Right lung (tissue), 10 donors: ENCODE data around the gene DMD. TPM values are rescaled to one million over a fixed set of nuclear protein-coding genes. Genes with fewer than 3 reads are reported as not detected.
"Not testable (repeated sequence)": the region's sequence is repeated elsewhere in the genome, so short reads cannot be mapped to it uniquely, and the experiment has no call there.

Source experiments
- DNase-seq, 2 donors: peaks; one replicate each; pipeline ENCODE4 v3.0.0-alpha.2; 2013
- long read RNA-seq, 8 donors: transcript quantifications; one replicate each; lab custom pipeline, GENCODE V29; 2026
- polyA plus RNA-seq, 5 donors: library from polyadenylated mRNA; unstranded; fragments of 120-200 nt; gene quantifications; one replicate each; pipeline versions ENCODE4 v1.2.1 to v1.2.3, GENCODE V29; 2013; ENCODE audit warnings: inconsistent platforms in 1 of 5, low replicate concordance in 1 of 5; ENCODE audit not compliant: insufficient read length in 5 of 5, insufficient read depth in 1 of 5

The DMD gene
- 10 to 100 TPM; 46.8 to 79.3 (median 59.8) TPM for polyA plus RNA-seq
- long read RNA-seq, donor 1, full-length matches to known transcripts, result 9 of 24 reads
- long read RNA-seq, donor 1, partial matches to known transcripts, result 15 of 24 reads
- long read RNA-seq, donor 1, other reads (novel, unspliced or antisense), result 0 of 24 reads
- long read RNA-seq, donor 2, full-length matches to known transcripts, result 4 of 4 reads
- long read RNA-seq, donor 2, partial matches to known transcripts, result 0 of 4 reads
- long read RNA-seq, donor 2, other reads (novel, unspliced or antisense), result 0 of 4 reads
- long read RNA-seq, donor 3, full-length matches to known transcripts, result 3 of 3 reads
- long read RNA-seq, donor 3, partial matches to known transcripts, result 0 of 3 reads
- long read RNA-seq, donor 3, other reads (novel, unspliced or antisense), result 0 of 3 reads
- long read RNA-seq, donor 4, partial matches to known transcripts, result 0 of 2 reads
- long read RNA-seq, donor 4, other reads (novel, unspliced or antisense), result 0 of 2 reads
- long read RNA-seq, donor 5, full-length matches to known transcripts, result 5 of 42 reads
- long read RNA-seq, donor 5, partial matches to known transcripts, result 37 of 42 reads
- long read RNA-seq, donor 5, other reads (novel, unspliced or antisense), result 0 of 42 reads
- long read RNA-seq, donor 6, full-length matches to known transcripts, result 1 of 1 reads
- long read RNA-seq, donor 6, partial matches to known transcripts, result 0 of 1 reads
- long read RNA-seq, donor 6, other reads (novel, unspliced or antisense), result 0 of 1 reads
- long read RNA-seq, donor 7, full-length matches to known transcripts, result 5 of 12 reads
- long read RNA-seq, donor 7, partial matches to known transcripts, result 7 of 12 reads
- long read RNA-seq, donor 7, other reads (novel, unspliced or antisense), result 0 of 12 reads
- long read RNA-seq, donor 8, full-length matches to known transcripts, result 3 of 3 reads
- long read RNA-seq, donor 8, partial matches to known transcripts, result 0 of 3 reads
- long read RNA-seq, donor 8, other reads (novel, unspliced or antisense), result 0 of 3 reads

DNA sequence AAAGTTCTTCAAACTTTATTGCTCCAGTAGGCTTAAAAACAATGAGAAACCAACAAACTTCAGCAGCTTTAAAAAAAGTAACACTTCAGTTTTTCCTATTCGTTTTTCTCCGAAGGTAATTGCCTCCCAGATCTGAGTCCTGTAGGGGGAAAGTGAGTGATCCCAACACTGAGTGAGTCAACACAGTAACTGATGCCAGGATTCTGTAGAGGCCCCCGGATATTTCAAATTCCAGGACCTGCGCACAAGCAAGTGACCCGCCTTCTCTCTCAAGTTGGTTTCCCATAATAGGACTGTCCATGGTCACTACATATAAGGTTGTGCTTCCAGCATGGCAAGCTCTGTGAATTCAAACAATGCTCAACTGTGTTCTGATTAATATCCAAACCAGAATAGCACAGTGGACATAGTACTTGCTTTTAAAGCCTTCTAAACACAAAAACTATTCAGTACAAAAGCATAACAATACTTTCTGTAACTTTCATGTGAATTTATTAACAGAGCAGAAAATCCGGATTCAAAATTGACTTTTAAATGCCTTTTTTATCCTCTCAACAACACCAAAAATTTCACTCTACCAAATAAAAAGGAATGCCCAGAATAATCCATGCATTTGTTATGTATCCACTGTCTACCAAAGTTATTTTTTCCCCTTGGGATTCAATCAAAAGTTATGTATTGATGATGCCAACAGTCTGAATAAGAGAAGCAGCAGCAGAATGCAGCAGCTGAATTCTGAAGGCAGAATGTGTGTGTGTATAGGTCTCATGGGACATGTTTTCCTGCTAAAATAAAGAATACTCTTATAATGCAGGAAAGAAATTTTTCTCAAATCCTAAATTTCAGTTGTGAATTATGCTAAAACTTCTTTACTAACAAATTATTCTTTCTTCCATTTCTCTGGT lies at the start of gene DMD:
Gene DMD, minus strand, starts transcription at position 194 of the 905 bp plus-strand sequence. CDS start 237 bp downstream, outside the sequence.
- DNase-seq, result peak; percentile 10 to 21

DNA sequence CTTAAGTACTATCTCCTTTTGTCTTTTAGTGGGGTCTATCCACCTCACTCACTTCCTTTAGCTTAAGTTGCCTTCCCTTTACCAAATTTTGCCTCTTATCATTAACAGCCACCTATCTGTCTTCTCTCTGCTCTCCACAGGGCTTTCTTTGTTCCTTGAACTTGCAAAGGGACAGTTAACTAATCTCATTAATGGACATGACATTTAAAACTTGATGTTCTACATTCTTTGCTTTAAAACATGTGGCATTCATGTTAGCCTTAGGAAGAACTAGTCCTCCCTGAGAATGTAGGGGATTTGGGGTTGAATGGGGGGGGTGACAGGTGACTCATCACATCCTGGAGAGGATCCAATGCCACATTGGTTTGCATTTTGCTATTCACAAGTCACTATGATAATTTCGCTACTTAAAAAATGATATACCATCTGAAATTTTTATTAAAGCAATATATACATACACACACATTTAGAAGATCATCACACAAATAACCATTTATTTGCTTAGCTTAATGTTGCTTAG lies 41.0 kb upstream of the DMD start:
- DNase-seq, result no peak

DNA sequence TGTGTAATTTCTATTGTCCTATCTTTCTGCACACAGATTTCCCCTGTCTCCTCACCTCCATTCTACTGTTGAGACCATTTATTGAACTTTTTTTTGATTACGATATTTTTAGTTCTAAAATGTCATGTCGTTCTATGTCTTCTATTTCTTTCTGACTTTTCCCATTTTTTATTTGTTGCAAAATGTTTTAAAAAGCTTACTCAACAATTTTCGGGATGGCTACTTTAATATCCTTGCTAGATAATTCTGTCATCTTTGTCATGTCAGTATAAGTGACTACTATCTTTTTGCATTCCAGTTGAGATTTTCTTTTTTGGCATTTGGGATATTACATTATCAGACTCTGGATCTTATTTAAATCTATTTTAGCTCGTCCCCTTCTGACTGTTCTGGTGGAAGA lies 7.5 kb upstream of the DMD start:
- DNase-seq, result no peak

DNA sequence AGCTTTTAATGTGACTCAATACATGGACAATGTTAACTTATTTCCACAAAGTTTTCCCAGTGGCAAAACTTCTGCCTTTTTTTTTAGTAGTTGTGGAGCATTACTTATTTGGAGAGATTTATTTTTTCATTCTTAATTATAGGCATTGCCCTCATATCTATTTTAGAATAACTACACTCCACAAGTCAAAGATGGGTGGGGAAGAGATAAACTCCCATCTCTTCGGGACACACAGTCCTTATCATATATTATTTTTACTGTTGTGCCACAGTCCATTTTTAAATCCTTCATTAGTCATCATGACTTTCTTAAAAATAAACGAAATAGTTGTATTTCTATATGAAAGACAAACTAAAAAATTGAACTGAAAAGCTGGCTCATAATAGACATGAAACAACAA lies 1.2 kb downstream of the DMD start:
- no peak for DNase-seq

DNA sequence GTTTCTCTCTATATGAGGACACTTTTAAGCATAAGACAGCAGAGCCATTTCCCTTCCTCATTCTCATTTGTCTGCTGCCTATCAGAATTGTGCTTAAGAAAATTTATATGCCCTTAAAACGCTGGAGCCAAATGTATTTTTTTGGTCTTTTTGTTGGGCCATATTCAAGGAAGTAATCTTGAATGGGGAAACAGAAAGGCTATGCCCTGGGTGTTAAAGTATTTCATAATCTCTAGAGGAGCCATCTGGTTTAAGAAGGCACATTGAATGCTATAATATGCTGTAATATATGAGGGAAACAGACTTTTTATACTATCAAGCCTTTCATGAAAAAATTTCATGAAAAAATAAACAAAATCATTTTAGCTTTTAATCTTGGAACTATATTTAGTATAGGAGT lies 4.3 kb downstream of the DMD start:
- DNase-seq, result no peak

DNA sequence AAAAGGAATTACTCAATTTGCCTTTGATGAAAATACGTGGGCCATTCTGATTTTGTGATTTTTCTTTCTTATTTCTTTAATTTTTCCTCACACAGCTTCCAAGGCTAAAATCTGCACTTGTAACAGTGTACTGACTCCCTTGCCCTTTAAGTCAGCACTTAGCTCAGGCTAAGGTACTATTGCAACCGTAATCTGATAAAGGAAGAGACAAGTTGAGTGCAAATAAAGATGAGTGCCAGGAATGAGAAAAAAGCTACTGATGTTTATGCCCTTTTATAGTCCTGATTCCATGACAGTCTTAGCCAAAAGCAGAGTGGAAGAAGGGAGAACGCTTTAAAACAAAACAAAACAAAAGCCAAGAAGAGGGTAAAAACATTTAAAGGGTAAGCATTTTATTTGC lies 6.0 kb downstream of the DMD start:
- DNase-seq, result no peak

DNA sequence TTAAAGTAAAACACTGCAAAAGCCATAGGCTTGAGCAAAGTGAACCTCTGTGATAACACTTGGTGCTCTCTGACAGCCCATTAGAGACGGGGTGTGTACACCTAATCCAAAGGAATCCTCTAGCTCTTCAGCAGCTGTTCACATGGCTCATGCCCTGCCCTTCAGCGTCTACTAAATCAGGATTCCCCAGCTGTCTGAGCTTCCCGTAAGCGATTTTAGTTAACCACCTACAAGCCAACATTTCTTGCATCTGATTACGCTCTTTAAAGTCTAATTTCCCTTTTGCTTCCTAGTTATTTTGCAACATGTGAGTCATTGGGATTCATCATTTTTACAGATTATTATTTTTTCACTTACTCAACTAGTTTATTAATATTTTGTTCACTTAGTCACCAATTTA lies 6.5 kb downstream of the DMD start:
- DNase-seq, result no peak

DNA sequence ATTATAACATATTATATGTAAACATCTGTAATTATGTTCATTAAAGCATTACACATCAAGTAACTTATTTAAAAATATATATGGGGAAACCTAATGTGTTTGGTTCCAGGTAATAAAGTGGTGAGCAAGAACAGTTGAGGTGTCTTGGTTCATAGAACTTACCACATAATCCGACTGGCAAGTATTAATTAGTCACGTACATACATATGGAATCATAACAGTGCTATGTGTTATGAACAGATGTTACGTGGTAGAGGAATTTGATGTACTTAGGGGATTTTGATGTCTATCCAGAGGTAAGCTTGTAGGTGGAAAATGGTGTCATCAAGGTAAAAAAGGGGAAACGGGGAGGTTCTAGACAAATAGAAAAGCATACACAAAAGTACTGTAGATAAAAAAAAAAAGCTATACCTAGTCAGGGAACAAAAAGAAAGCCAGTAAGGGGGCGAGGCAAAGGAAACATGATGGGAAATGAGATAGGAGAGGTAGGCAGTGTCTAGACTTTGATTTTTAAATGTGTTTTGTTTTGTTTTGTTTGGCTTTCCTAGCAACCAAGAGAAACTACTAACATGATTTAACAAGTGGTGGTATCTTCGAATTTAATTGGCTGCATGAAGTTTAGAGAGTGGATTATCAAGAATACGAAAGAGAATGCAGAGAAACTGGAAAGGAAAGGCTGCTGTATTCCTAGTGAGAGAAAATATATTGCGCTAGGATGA lies 12.6 kb downstream of the DMD start:
- no peak for DNase-seq

DNA sequence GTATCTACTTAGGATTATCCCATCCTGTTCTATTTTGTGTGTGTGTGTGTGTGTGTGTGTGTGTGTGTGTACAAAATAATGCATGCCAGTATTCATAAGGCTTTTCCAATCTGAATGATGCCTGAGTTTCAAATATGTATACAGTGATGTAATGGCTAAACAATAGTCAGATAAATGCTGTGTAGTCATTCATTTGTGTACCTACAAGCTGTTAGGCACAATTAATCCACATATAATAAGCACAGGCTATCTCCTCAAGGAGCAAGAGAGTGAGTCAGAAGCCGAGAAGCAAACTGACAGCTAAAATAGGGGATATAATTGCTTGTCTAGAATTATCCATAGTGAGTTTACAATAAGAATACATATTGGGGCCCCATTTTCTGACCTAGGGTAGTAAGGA lies 15.7 kb downstream of the DMD start:
- DNase-seq, result no peak

DNA sequence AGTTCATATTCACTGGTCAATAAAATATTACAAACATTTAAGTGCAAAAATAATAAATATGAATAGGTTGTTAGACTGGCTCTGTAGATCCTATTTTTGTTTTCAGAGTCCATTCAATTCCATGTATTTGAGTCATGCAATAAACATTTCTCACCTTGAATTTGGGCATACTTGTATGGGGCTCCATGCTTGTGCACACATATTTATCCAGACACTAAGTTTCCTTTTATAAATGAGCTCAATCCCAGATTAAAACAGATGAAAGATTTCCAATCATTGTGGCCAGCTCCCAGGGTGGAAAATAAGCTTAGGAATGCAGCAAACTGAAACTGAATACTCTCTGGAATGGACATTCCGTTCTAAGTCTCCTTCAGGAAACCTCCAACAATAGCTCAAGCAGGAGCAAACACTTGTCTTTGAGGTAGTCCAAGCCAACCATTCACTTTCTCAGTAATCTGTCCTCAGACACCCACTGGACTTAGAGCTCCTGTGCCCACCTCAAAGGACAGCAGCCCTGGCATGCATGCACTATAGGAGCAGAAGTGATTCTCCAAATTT lies 16.4 kb downstream of the DMD start:
- no peak for DNase-seq

DNA sequence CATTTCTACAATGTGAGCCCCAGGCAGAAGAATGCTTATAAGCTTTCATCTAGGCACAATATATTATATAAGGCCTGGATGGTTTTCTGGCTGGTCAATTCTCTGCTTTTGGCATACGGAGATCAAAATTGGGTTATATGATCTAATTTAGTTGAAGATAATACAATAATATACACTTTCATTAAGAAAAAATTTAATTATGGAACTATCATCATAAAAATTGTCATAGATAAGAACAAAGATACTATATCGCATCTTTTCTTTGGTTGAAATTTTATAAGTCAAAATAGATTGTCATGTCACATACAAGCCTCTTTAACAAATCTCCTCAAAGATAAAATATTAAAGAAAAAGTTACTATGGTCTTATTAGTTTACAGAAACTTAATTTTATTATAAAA lies 17.1 kb downstream of the DMD start:
- no peak for DNase-seq

DNA sequence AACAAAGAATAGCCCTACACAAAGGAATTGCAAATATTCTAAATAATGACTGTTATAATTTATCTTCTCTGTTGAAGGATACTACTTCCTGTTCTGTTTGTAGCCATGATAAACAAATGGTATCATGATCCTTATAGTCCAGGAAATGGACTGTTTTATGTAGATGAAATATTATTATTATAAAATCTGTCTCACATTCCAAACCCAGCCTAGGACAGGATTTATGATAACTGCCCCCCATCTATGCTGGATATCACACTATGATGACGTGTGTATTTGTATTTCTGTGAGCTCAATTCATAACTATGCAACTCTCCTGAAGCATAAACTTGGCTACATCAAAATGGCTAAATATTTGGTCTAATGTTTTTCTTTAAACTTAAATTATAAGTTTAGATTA lies 21.3 kb downstream of the DMD start:
- DNase-seq, result no peak

DNA sequence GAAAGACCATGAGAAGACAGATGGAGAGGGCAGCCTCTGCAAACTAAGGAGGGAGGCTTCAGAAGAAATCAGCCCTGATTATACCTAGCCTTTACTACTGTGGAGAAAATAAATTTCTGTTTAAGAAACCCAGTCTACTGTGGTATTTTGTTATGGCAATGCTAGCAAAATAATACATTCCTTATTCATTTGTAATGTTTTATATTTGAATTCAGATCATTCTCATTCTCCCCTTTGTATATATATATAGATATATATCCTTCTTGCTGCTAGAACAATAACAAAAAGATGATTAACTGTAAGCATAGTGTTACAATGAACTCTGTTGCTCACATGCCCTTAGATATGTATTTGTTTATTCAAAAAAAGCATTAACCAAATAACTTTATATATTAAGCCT lies 22.5 kb downstream of the DMD start:
- no peak for DNase-seq

DNA sequence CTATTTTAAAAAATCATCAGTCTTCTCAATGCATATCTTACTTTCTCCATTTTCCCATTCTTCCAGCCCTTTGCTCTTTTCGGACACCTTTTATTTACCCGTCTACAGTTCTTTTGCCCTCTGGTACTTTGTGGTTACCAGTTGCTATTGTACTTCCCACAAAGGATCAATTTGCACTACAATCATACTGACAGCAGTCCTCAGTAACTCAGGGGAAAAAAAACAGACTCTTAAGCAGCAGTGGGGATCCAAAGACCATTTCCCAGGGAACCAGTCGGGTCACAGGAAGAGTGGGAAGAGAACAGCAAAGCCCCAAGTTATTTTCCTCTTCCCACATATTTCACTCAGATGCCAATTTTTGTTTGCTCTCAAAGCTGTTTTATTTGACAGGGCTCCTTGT lies 23.1 kb downstream of the DMD start:
- no peak for DNase-seq

DNA sequence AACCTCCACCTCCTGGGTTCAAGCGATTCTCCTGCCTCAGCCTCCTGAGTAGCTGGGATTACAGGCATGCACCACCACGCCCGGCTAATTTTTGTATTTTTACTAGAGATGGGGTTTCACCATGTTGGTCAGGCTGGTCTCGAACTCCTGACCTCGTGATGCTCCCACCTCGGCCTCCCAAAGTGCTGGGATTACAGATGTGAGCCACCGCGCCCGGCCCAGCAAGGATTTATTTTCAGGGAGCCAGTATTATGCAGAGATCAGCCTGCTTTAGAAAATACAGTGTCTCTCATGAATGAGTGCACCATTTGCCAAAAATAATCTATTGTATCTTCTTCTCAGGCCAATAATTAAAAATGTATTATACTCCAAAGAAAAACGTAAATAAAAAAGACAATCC lies 26.5 kb downstream of the DMD start:
- not testable (repeated sequence) for DNase-seq

DNA sequence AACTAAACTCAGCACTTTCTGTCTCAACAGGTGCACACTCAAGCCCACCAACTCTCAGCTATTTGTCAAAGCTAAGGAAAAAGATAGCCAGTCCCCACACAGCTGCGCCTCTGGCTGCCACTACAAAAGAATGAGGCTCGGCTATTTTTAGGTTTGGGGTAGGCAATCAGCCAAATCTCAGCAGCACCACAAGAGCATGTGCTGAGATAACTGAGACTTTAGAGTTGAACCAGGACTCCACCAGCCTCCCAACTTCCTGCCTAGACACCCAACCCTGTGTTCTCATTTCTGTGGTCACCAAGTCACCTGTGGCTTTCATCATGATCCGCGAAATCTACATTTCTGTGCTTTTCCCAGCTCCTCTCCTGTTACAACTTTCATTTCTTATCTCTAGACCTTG lies 28.0 kb downstream of the DMD start:
- DNase-seq, result peak; percentile 15 to 21

DNA sequence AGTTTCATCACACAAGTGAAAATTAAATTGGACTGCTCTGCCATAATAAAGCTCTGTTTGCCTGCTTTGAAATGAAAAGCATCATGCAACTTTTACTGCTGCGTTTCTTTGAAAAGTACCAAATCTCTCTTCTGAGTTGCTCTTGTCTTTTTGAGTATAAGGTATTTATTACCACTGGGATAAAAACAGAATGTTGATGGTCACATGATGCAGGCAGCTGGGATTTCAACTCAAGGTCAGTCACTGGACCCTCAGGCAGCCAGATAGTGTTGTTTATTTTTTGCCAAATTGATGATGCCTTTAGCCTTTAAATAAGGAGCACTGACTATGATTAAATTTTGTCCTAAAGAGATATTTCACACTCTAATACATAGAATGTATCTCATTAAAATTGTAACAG lies 32.7 kb downstream of the DMD start:
- DNase-seq, result no peak

DNA sequence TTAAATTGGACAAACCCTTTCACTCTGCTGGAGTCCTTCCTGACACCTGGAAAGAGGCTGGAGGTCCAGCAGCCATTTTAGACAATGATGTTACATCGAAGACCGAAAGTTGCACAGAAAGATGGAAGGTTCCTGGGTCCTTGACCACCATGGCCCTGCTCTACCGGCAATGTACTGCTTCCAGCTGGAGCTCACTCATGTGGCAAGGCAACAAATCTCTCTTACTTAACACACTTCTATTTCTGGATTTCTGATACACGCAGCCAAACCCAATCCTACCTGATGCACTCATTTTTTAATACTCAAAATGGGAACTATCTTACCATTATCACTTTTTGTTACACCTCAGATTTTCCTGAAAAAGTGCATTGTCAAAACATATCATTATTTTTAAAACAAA lies 33.1 kb downstream of the DMD start:
- DNase-seq, result no peak

DNA sequence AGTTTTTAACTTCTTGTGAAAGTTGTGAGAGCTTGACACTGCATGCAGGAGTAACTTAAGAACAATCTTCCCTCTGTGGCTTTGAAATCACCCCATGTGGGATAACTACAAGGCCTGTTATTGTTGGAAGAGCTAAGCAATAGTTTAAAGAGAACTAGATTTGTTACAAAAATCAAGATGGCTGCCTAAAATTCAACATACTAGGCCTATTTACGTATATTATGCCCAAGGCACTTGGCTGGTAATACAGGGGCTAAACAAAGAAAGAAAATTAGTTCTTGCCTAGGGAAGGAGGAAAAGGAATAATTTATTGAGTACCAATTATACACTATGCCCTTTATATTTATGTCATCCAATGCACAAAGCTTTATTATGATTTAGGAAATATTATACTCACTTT lies 36.1 kb downstream of the DMD start:
- DNase-seq, result no peak

DNA sequence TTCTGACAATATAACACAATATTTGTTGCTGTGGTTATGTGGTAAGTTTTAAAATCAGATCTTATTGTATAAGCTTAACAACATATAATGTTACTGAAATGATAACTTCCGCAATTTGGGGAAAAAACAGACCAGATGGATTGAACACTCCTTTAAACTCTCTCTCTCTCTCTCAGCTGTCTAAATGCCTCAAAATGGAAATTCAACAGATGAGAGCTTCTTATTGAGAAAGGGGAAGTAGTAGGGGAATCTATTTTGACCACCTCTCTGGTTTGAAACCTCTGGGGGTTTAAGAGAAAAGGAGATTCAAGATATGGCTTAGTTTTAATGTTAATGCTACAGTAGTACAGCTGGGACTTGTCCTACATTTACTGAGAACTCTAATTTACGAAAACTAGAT lies 40.3 kb downstream of the DMD start:
- no peak for DNase-seq
